Brain microvascular endothelial cell (primary cell): ENCODE results near the gene ZNF639.

ENCODE experiments used
- DNase-seq: peaks from one replicate; pipeline ENCODE4 v3.0.0-alpha.2; 2020
- H3K27ac ChIP-seq: fragments of 250-450 bp; sonication (Bioruptor Pico); 2 replicates; pipeline ENCODE4 v1.5.1; 2020; ENCODE audit warnings: mild to moderate bottlenecking, moderate library complexity
- H3K27me3 ChIP-seq: fragments of 250-450 bp; sonication (Bioruptor Pico); replicated peaks from 2 replicates; pipeline ENCODE4 v1.5.1; 2020; ENCODE audit warnings: mild to moderate bottlenecking
- H3K36me3 ChIP-seq: fragments of 250-450 bp; sonication (Bioruptor Pico); replicated peaks from 2 replicates; pipeline ENCODE4 v1.5.1; 2020; ENCODE audit warnings: mild to moderate bottlenecking
- H3K4me3 ChIP-seq: 2 replicates; pipeline ENCODE4 v1.5.1; 2011; ENCODE audit warnings: low read depth, mild to moderate bottlenecking, control low read depth, low read length, moderate library complexity
- CTCF ChIP-seq: IDR thresholded peaks from 2 replicates; pipeline ENCODE4 v1.5.1; 2011; ENCODE audit warnings: low read depth, mild to moderate bottlenecking, moderate library complexity, low read length, control low read depth, inconsistent platforms; ENCODE audit errors: missing control alignments
- in situ Hi-C: cut with HindIII; loops from 2 replicates; pipeline ENCODE4 v1.10.0; 2017; ENCODE audit warnings: low sequenced_read_pairs, low pct_ligation_motif_present

ZNF639 gene

GRCh38 chr3:179336345-179336929 lies 13.6 kb downstream of the ZNF639 start:
- H3K27me3 ChIP-seq: no peaks in the 10 kb centered on the region
- no peak overlapping the region for H3K4me3 ChIP-seq
- in situ Hi-C loops: no loop called here
- no peak overlapping the region for H3K27ac ChIP-seq
- no peak for DNase-seq
- no peak for TF ChIP-seq CTCF
- H3K36me3 ChIP-seq: peaks cover 28% of the 10 kb centered on the region

- peaks cover 10% of the 10 kb centered on the region for H3K36me3 ChIP-seq
- peak within 1 kb of the TSS; percentile 86 for H3K4me3 ChIP-seq
- DNase-seq: peak; percentile 94
- no peaks in the 10 kb centered on the region for H3K27me3 ChIP-seq
- in situ Hi-C loops: no loop called here
- peak within 1 kb of the TSS; percentile 58 for H3K27ac ChIP-seq
- TF ChIP-seq CTCF: no peak
Observed at GRCh38 chr3:179347345-179348194, 24.7 kb downstream of the ZNF639 start, which contains the start of gene MFN1. MFN1 (plus strand) TSS chr3:179347709; CDS start chr3:179348852, 1,143 bp downstream.

- Histone ChIP-seq H3K27me3 (no peaks in the 10 kb centered on the region), H3K27ac (no peak overlapping the region), H3K4me3 (peak overlapping the region; percentile 86), H3K36me3 (peaks cover 16% of the 10 kb centered on the region)
- DNase-seq: no peak
- in situ Hi-C loops: no loop called here
- no peak for TF ChIP-seq CTCF
Observed at GRCh38 chr3:179348325-179349013, 25.6 kb downstream of the ZNF639 start.

- in situ Hi-C loops: no loop called here
- Histone ChIP-seq H3K27ac (no peak overlapping the region), H3K27me3 (no peaks in the 10 kb centered on the region), H3K4me3 (no peak overlapping the region), H3K36me3 (peaks cover 56% of the 10 kb centered on the region)
- TF ChIP-seq CTCF: no peak
- DNase-seq: no peak
Observed at GRCh38 chr3:179355996-179356395, 33.2 kb downstream of the ZNF639 start.

GRCh38 chr3:179363332-179363731 lies 40.5 kb downstream of the ZNF639 start:
- Histone ChIP-seq H3K27me3 (no peaks in the 10 kb centered on the region), H3K36me3 (peaks cover 28% of the 10 kb centered on the region), H3K27ac (no peak overlapping the region), H3K4me3 (no peak overlapping the region)
- in situ Hi-C loops: no loop called here
- no peak for DNase-seq
- TF ChIP-seq CTCF: no peak
